Esophagus squamous epithelium (tissue), 5 donors: Measurements from ENCODE around the gene GALNTL6. TPM values are rescaled to one million over a fixed set of nuclear protein-coding genes. Genes with fewer than 3 reads are reported as not detected.

ENCODE experiments used
- DNase-seq: peaks from one replicate; lab custom pipeline; 2025; lab: John Stamatoyannopoulos, UW
- H3K27ac ChIP-seq, 4 donors: fragments of 200-600 bp; sonication (generic); one replicate each; pipeline ENCODE4 v1.5.1; 2016 to 2019; ENCODE audit warnings: mild to moderate bottlenecking in 1 of 4
- H3K27me3 ChIP-seq, 4 donors: fragments of 200-600 bp; sonication (generic); 1 replicate in 3 of 4; 2 replicates in 1 of 4; pipeline versions ENCODE4 v1.5.1 to v1.6.0; 2017 to 2021; ENCODE audit warnings: antibody characterized with exemption in 1 of 4
- H3K36me3 ChIP-seq, 3 donors: fragments of 200-600 bp; sonication (generic); one replicate each; pipeline ENCODE4 v1.5.1; 2016 to 2019
- H3K4me1 ChIP-seq, 3 donors: fragments of 200-600 bp; sonication (generic); one replicate each; pipeline ENCODE4 v1.5.1; 2017 to 2019
- H3K4me3 ChIP-seq, 4 donors: fragments of 200-600 bp; sonication (generic); 1 replicate in 3 of 4; 2 replicates in 1 of 4; pipeline ENCODE4 v1.5.1; 2016 to 2019; ENCODE audit warnings: mild to moderate bottlenecking in 2 of 4, moderate library complexity in 1 of 4
- H3K9me3 ChIP-seq, 3 donors: fragments of 200-600 bp; sonication (generic); one replicate each; pipeline ENCODE4 v1.5.1; 2016 to 2019
- CTCF ChIP-seq, 6 experiments: fragments of 450-650 bp in 4 of 6; fragments of 200-600 bp in 2 of 6; sonication (generic) in 2 of 6; IDR thresholded peaks; one replicate each; pipeline ENCODE4 v1.5.1; 2016 to 2019; ENCODE audit warnings: antibody characterized with exemption in 6 of 6, mild to moderate bottlenecking in 4 of 6, moderate library complexity in 4 of 6
- POLR2A ChIP-seq, 4 donors: fragments of 450-650 bp; IDR thresholded peaks; one replicate each; pipeline ENCODE4 v1.6.1; 2017; ENCODE audit warnings: antibody characterized with exemption in 4 of 4, mild to moderate bottlenecking in 4 of 4, moderate library complexity in 3 of 4
- WGBS, 2 donors: methylation state at CpG; one replicate each; pipeline ENCODE4 v1.1.5; 2018; 5-methylcytosine and 5-hydroxymethylcytosine counted together
- intact Hi-C: fragments of 100-400 bp; cut with DNase I; formaldehyde crosslinking; loops from one replicate; pipeline ENCODE4 v1.15.0; 2022
- total RNA-seq, 4 donors: library from RNA; depleted of rRNA; stranded (reverse); fragments of >200 nt; gene quantifications; one replicate each; pipeline ENCODE4 v1.1.0, GENCODE V29; 2016
- donor health status: DM: yes; HTN: yes; CAD: no.

Gene GALNTL6
- total RNA-seq, 4 donors from 2014 or later: 0.12 TPM; not detected in 3

- WGBS, 2 donors: 82 to 88% methylated on average over 2 of the region's 2 CpGs
- no peak for TF ChIP-seq POLR2A (IDR thresholded peaks at IDR 0.05)
- Histone ChIP-seq H3K27ac (no peak overlapping the region), H3K36me3 (no peaks in the 10 kb centered on the region), H3K27me3 (no peaks in the 10 kb centered on the region), H3K4me3 (no peak overlapping the region), H3K9me3 (no peaks in the 10 kb centered on the region), H3K4me1 (no peaks in the 10 kb centered on the region)
- intact Hi-C loops: no loop called here
- DNase-seq: no peak
Observed at GRCh38 chr4:171948038-171948437, 134.8 kb downstream of the GALNTL6 start.

GRCh38 chr4:171954650-171955049 lies 141.4 kb downstream of the GALNTL6 start:
- DNase-seq: no peak
- H3K36me3 ChIP-seq: no peaks in the 10 kb centered on the region
- H3K4me1 ChIP-seq: no peaks in the 10 kb centered on the region
- H3K9me3 ChIP-seq: no peaks in the 10 kb centered on the region
- H3K4me3 ChIP-seq: no peak overlapping the region
- intact Hi-C loops: no loop called here
- WGBS, 2 donors: 6 to 28% methylated on average over 1 of the region's 1 CpG
- no peaks in the 10 kb centered on the region for H3K27me3 ChIP-seq
- no peak overlapping the region for H3K27ac ChIP-seq
- TF ChIP-seq CTCF (IDR thresholded peaks at IDR 0.05): no peak
- no peak for TF ChIP-seq POLR2A (IDR thresholded peaks at IDR 0.05)

- intact Hi-C loops: no loop called here
- no peak for DNase-seq
- WGBS, 2 donors: 53 to 68% methylated on average over 4 of the region's 4 CpGs
Observed at GRCh38 chr4:171956678-171957077, 143.5 kb downstream of the GALNTL6 start.

GRCh38 chr4:171962110-171962509 lies 148.9 kb downstream of the GALNTL6 start:
- 63% methylated on average over 5 of the region's 5 CpGs for whole genome bisulfite sequencing, 2 donors
- TF ChIP-seq POLR2A (IDR thresholded peaks at IDR 0.05) (no peak), CTCF (IDR thresholded peaks at IDR 0.05) (no peak)
- DNase-seq: no peak
- Histone ChIP-seq H3K4me1 (no peaks in the 10 kb centered on the region), H3K27me3 (no peaks in the 10 kb centered on the region), H3K27ac (no peak overlapping the region), H3K4me3 (no peak overlapping the region), H3K9me3 (no peaks in the 10 kb centered on the region), H3K36me3 (no peaks in the 10 kb centered on the region)
- intact Hi-C loops: no loop called here

More at GRCh38 chr4:171956678-171957077, 143.5 kb downstream of the GALNTL6 start:
- TF ChIP-seq POLR2A (IDR thresholded peaks at IDR 0.05) (no peak), CTCF (IDR thresholded peaks at IDR 0.05) (no peak)
- Histone ChIP-seq H3K9me3 (no peaks in the 10 kb centered on the region), H3K4me3 (no peak overlapping the region), H3K27ac (no peak overlapping the region), H3K36me3 (no peaks in the 10 kb centered on the region), H3K27me3 (no peaks in the 10 kb centered on the region), H3K4me1 (no peaks in the 10 kb centered on the region)

- WGBS, 2 donors: 50 to 97% methylated on average over 2 of the region's 2 CpGs
- TF ChIP-seq CTCF (IDR thresholded peaks at IDR 0.05) (no peak), POLR2A (IDR thresholded peaks at IDR 0.05) (no peak)
- no peak overlapping the region for H3K4me3 ChIP-seq
- H3K27ac ChIP-seq: no peak overlapping the region
- H3K4me1 ChIP-seq: no peaks in the 10 kb centered on the region
- intact Hi-C loops: no loop called here
- no peaks in the 10 kb centered on the region for H3K36me3 ChIP-seq
- H3K27me3 ChIP-seq: no peaks in the 10 kb centered on the region
- no peak for DNase-seq
- H3K9me3 ChIP-seq: no peaks in the 10 kb centered on the region
Observed at GRCh38 chr4:171966356-171966755, 153.2 kb downstream of the GALNTL6 start.

GRCh38 chr4:171978216-171978615 lies 165.0 kb downstream of the GALNTL6 start:
- TF ChIP-seq POLR2A (IDR thresholded peaks at IDR 0.05) (no peak), CTCF (IDR thresholded peaks at IDR 0.05) (no peak)
- Histone ChIP-seq H3K36me3 (no peaks in the 10 kb centered on the region), H3K4me1 (no peaks in the 10 kb centered on the region), H3K9me3 (no peaks in the 10 kb centered on the region), H3K4me3 (no peak overlapping the region), H3K27me3 (no peaks in the 10 kb centered on the region), H3K27ac (no peak overlapping the region)
- intact Hi-C loops: no loop called here
- no peak for DNase-seq
